Measurements from ENCODE around the gene TRIM34. TPM values are rescaled to one million over a fixed set of nuclear protein-coding genes. Genes with fewer than 3 reads are reported as not detected.
A peak's percentile ranks its signal among the peaks of the same experiment; 100 is the strongest.

The TRIM34 gene
- total and polyA plus RNA-seq, 2 of the 8 experiments (the other 6 are each of a cell fraction or from before 2014, with no cell fraction given): 0.76 to 5.8 TPM

DNA sequence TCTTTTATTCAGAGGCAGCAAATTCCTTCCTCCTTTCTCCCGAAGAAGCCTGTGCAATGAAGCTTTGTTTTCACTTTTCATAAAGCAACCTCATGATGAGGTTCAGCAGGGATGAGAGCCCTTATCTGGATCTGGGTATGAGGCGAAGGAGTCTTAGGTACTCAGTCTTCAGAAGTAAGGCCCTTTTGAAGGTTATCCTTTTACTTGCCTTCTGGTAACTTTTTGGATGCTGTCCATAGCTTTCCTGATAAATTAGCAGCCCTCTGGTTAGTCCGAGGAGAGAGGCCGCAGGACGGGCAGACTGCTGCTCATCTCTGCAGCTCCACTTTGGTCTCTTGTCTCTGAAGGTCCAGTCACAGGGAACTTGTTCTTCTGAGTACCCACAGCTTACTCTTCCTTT is 65.9 kb downstream of the TRIM34 start:
- Histone ChIP-seq H3K23ac (ENCODE audit: insufficient read length) (no peak overlapping the region), H3K23me2 (ENCODE audit: low read depth, low read length) (peaks cover 5% of the 10 kb centered on the region; the same call in 1 of the 2 replicates), H4K8ac (ENCODE audit: extremely low read depth, insufficient read depth, low read length) (no peak overlapping the region), H3K18ac (ENCODE audit: extremely low read depth, low read length) (peak overlapping the region; percentile 54; the same call in 1 of the 2 replicates), H3K79me1 (ENCODE audit: low read depth, low read length) (no peaks in the 10 kb centered on the region), H3K36me3 (ENCODE audit: control insufficient read depth in 2 of 4, insufficient read depth in 4 of 4, low read length in 3 of 4) (peaks cover 0 to 6% (median 2%) of the 10 kb centered on the region in 4 experiments; a peak in 5 of 8 replicates), H3K9ac (replicated peaks in 1 of 4; ENCODE audit: extremely low read depth in 1 of 4, low read depth in 3 of 4, low read length in 3 of 4) (peak overlapping the region in 3 of 4 experiments; percentile 77 to 90 (median 79); a peak in 5 of 7 replicates), H2AK5ac (ENCODE audit: low read depth, low read length) (no peak overlapping the region; the same call in 1 of the 2 replicates), H3K4me3 (ENCODE audit: extremely low read depth in 1 of 4, insufficient read depth in 2 of 4, low read depth in 3 of 4, low read length in 4 of 4) (peak overlapping the region; percentile 30 to 62 (median 46); a peak in 7 of 8 replicates), H2BK15ac (ENCODE audit: low read length) (peak overlapping the region; percentile 31; the same call in 1 of the 2 replicates), H4K91ac (replicated peaks; ENCODE audit: insufficient read length, low read length) (peak overlapping the region; percentile 92), H2BK5ac (ENCODE audit: low read depth, low read length) (peak overlapping the region; percentile 74; the same call in 1 of the 2 replicates), H3K27ac (ENCODE audit: low read depth, low read length) (0 out of 2 replicates have a peak overlapping the region, but pooled peaks have one; percentile 32), H3K14ac (ENCODE audit: insufficient read length) (no peak overlapping the region), H3K4me1 (replicated peaks in 1 of 4; ENCODE audit: control insufficient read depth in 3 of 4, insufficient read depth in 4 of 4, low read length in 3 of 4) (peaks cover 0 to 12% (median 2%) of the 10 kb centered on the region in 4 experiments; a peak in 4 of 7 replicates), H2AFZ (ENCODE audit: low read length) (no peak overlapping the region), H3K9me3 (ENCODE audit: insufficient read depth in 2 of 2, low read depth in 1 of 2, low read length in 1 of 2) (no peaks in the 10 kb centered on the region), H2BK120ac (replicated peaks; ENCODE audit: low read depth, low read length) (peak overlapping the region; percentile 41), H3K79me2 (ENCODE audit: control insufficient read depth in 1 of 2, insufficient read depth in 2 of 2, low read length in 2 of 2) (peaks cover 0 to 44% of the 10 kb centered on the region in 2 experiments; a peak in 2 of 4 replicates), H3K4me2 (ENCODE audit: insufficient read depth in 1 of 2, low read depth in 2 of 2, low read length in 2 of 2) (peak overlapping the region; percentile 70 to 87), H3K27me3 (replicated peaks in 1 of 4; ENCODE audit: control insufficient read depth in 3 of 4, extremely low read depth in 1 of 4, insufficient read depth in 3 of 4, low read length in 3 of 4) (no peaks in the 10 kb centered on the region), H3K56ac (replicated peaks; ENCODE audit: insufficient read length, low read depth, low read length) (no peak overlapping the region), H4K20me1 (replicated peaks in 1 of 2; ENCODE audit: control insufficient read depth in 1 of 2, insufficient read depth in 2 of 2, low read length in 2 of 2) (no peaks in the 10 kb centered on the region), H2BK20ac (ENCODE audit: low read length) (peak overlapping the region; percentile 9; the same call in 1 of the 2 replicates), H2BK12ac (ENCODE audit: low read depth, low read length) (peak overlapping the region; percentile 71; the same call in 1 of the 2 replicates), H4K5ac (ENCODE audit: insufficient read length, low read depth, low read length) (peak overlapping the region; percentile 19), H3K4ac (replicated peaks; ENCODE audit: insufficient read length, low read depth, low read length) (peak overlapping the region; percentile 40)
- ChIA-PET POLR2A (ENCODE audit: partially characterized antibody) (no interaction called here), CTCF (ENCODE audit: partially characterized antibody) (interaction anchor here (1.1 kb wide), 1 partner anchor 12 kb away, joined by 3 read pairs; no protein-coding TSS in a partner anchor)
- 86% methylated on average over 5 of the region's 5 CpGs; no CpG with 5 or more reads in 1 of the 2 experiments for WGBS, 2 experiments (ENCODE audit: extremely low coverage in 1 of 2, insufficient coverage in 1 of 2, insufficient read length in 1 of 2, insufficient replicate concordance in 2 of 2, low coverage in 1 of 2, low lambda C conversion rate in 2 of 2, missing lambda C conversion rate in 1 of 2)
- DNase-seq (ENCODE audit: low read depth in 1 of 2, low spot score in 2 of 2) (no peak), FAIRE-seq (no peak)
- no peak for TF ChIP-seq SIX5 (IDR thresholded peaks at IDR 0.05; ENCODE audit: low read depth, low read length)
- TF ChIP-seq SIRT6 (IDR thresholded peaks at IDR 0.05; ENCODE audit: low read length): no peak
- TF ChIP-seq SIN3A (conservative IDR thresholded peaks at IDR 0.05 in 1 of 2, IDR thresholded peaks at IDR 0.05 in 1 of 2; ENCODE audit: low read depth in 1 of 2, low read length in 2 of 2): no peak
- no peak for TF ChIP-seq NANOG (IDR thresholded peaks at IDR 0.05; ENCODE audit: insufficient read depth, low read depth, low read length, poor library complexity, severe bottlenecking)
- TF ChIP-seq MAFK (IDR thresholded peaks at IDR 0.05; ENCODE audit: low read depth, low read length): no peak
- TF ChIP-seq, protein P1, sequence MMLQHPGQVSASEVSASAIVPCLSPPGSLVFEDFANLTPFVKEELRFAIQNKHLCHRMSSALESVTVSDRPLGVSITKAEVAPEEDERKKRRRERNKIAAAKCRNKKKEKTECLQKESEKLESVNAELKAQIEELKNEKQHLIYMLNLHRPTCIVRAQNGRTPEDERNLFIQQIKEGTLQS (IDR thresholded peaks at IDR 0.05; ENCODE audit: insufficient read depth, low read depth, low read length): no peak
